ENCODE data around the gene VASN. TPM values are rescaled to one million over a fixed set of nuclear protein-coding genes. Genes with fewer than 3 reads are reported as not detected.
A peak's percentile ranks its signal among the peaks of the same experiment; 100 is the strongest.

The VASN gene
- total RNA-seq, 3 donors from 2014 or later = 14.8 to 28.5 (median 16.1) TPM

DNA sequence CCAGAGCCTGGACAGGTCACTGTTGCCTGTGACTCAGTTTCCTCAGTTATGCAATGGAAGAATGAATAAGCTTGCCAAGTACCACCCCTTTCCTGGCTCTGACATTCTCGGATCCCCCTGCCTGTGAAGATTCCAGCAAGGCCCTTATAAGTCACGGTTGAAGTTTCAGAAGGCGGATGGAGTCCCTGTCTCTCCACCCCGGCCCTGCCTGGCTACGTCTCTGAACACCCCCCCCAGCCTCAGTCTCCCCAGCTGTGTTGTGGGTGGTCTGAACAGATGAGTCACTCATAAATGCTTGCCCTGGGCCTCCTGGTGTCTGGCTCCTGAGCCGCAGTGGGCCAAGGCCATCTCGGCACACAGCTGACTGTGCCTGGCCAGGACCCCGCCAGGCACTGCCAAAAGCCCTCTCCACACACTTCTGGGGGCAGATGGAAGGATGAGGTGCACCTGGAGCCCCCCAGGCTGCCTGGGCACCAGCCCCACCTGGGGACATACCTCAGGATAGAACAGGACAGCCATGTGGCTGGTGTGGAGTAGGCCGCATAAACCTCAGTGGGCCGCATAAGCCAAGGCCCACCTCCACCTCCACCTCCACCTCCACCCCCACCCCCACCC lies 15.4 kb downstream of the VASN start:
- Histone ChIP-seq H3K4me1 (peaks cover 4 to 19% of the 10 kb centered on the region in 2 donors), H3K9me3 (no peaks in the 10 kb centered on the region), H3K27me3 (no peaks in the 10 kb centered on the region), H3K27ac (peak overlapping the region; percentile 66 to 85), H3K36me3 (peaks cover 2% of the 10 kb centered on the region), H3K4me3 (no peak overlapping the region)
- TF ChIP-seq POLR2AphosphoS5 (IDR thresholded peaks at IDR 0.05) = no peak
- TF ChIP-seq CTCF (IDR thresholded peaks at IDR 0.05) = no peak
- no peak for TF ChIP-seq POLR2A (IDR thresholded peaks at IDR 0.05)
- intact Hi-C loops (cut with DNase I; ENCODE audit: low total_unique reads) = no loop called here
- no peak for DNase-seq (ENCODE audit: low spot score in 2 of 2)

- Histone ChIP-seq H3K4me1 (peaks cover 7 to 26% of the 10 kb centered on the region in 2 donors), H3K36me3 (no peaks in the 10 kb centered on the region), H3K27me3 (no peaks in the 10 kb centered on the region), H3K4me3 (no peak overlapping the region), H3K27ac (peak overlapping the region; percentile 66 to 85), H3K9me3 (no peaks in the 10 kb centered on the region)
- no peak for DNase-seq (ENCODE audit: low spot score in 2 of 2)
- intact Hi-C loops (cut with DNase I; ENCODE audit: low total_unique reads) = no loop called here
- no peak for TF ChIP-seq CTCF (IDR thresholded peaks at IDR 0.05)
- no peak for TF ChIP-seq POLR2AphosphoS5 (IDR thresholded peaks at IDR 0.05)
- TF ChIP-seq POLR2A (IDR thresholded peaks at IDR 0.05) = no peak
Observed at GRCh38 chr16:4387781-4388180, 16.1 kb downstream of the VASN start.

DNA sequence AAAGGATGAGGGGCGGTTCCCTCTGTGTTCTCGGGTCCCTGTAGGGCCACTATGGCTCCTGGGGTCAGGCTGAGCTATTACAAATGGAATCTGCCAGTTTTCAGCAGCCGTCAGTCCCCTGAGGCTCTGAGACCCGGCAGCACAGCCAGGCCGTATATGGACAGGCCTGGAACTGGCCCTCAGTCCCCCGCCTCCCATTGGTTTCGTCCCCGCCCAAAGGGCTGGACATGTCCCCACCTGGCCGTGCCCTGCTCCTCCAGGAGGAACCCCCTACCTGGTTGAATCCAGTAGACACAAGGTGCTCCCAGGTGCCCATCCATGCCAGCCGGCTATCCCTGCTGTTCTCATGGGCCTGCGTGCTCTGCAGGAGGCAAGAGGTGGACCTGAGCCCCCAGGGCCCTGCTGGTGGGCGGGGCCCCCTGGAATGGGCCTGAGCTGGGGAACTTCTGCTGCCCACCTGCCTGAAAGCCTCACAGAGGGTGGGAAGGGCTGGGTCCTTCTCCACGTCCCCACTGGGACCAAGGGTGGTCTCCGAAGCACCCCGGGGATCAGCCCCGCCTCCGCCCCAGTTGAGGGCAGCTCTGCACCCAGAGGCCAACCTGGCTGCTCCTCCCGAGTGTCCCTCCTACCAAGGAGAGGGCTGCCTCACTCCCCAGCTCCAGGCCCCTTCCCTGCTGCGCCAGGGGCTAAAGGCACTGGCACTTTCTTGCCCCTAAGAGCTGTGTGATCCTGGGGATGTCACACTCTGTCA lies 16.8 kb downstream of the VASN start:
- no peak for DNase-seq (ENCODE audit: low spot score in 2 of 2)
- intact Hi-C loops (cut with DNase I; ENCODE audit: low total_unique reads) = no loop called here
- no peaks in the 10 kb centered on the region for H3K9me3 ChIP-seq
- H3K4me3 ChIP-seq = no peak overlapping the region
- no peaks in the 10 kb centered on the region for H3K36me3 ChIP-seq
- peaks cover 10 to 28% of the 10 kb centered on the region in 2 donors for H3K4me1 ChIP-seq
- peak overlapping the region; percentile 66 to 85 for H3K27ac ChIP-seq
- H3K27me3 ChIP-seq = no peaks in the 10 kb centered on the region
- TF ChIP-seq POLR2AphosphoS5 (IDR thresholded peaks at IDR 0.05) (no peak), CTCF (IDR thresholded peaks at IDR 0.05) (no peak), POLR2A (IDR thresholded peaks at IDR 0.05) (no peak)

DNA sequence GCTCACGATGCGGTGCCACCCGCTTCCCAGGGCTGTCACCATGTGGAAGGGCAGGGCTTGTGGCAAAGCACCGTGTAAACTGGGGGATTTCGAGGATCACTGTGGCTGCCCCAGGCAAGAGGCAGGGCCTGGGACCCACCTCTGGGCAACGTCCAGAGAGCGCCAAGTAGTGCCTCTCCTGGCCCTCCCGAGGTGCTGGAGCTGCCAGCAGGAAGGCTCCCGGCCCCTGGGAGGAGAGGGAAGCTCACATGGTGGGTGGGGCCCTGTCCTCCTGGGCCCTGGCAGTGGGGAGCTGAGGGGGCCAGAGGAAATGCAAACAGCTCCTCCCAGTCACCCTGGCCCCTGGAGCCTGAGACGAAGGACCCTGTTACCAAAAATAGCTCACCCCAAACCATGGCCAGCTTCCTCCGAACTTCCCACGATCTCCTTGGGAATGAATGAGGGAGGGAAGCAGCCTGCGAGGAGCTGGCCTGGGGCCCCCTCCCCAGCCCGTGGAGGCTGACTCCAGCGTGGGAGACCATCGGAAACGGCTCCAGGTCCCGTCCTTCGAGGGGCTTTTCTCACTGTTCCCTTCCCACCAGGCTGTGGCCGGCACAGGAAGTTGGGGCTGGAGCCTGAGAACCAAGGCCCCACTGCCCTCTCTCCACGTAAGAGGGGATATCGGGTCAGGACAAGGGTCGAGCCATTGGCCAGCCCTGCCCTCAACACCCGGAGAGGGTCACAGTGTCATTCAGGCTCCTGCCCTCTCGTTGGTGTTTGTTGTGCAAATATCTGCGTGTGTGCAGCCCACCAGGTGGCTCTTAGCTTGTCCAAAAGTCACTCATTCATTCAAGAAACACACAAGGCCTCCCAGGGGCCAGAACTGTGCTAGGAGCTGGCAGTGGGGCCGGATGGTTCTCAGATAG lies 17.7 kb downstream of the VASN start:
- Histone ChIP-seq H3K9me3 (no peaks in the 10 kb centered on the region), H3K4me3 (no peak overlapping the region), H3K4me1 (peaks cover 9 to 24% of the 10 kb centered on the region in 2 donors), H3K27me3 (no peaks in the 10 kb centered on the region), H3K36me3 (no peaks in the 10 kb centered on the region), H3K27ac (peak overlapping the region; percentile 54 to 85)
- TF ChIP-seq POLR2AphosphoS5 (IDR thresholded peaks at IDR 0.05) (no peak), CTCF (IDR thresholded peaks at IDR 0.05) (no peak), POLR2A (IDR thresholded peaks at IDR 0.05) (no peak)
- intact Hi-C loops (cut with DNase I; ENCODE audit: low total_unique reads) = no loop called here
- no peak for DNase-seq (ENCODE audit: low spot score in 2 of 2)

Measured in breast epithelium (tissue), 4 donors.